DMS53 treated with DMSO at 0.1 percent for 48 hours (cell line): ENCODE measurements around the gene PBX1.
"Not testable (repeated sequence)": the region's sequence is repeated elsewhere in the genome, so short reads cannot be mapped to it uniquely, and the experiment has no call there.

Experiments used
- DNase-seq: peaks from one replicate; lab custom pipeline; 2025; ENCODE audit not compliant: unreplicated experiment; lab: John Stamatoyannopoulos, UW

PBX1 gene

GRCh38 chr1:164637461-164638375, 78.7 kb downstream of the PBX1 start:
- no peak for DNase-seq

- DNase-seq = no peak
These were observed 79.7 kb downstream of the PBX1 start for GRCh38 chr1:164638492-164639202.

GRCh38 chr1:164640686-164641352, 81.8 kb downstream of the PBX1 start:
- DNase-seq = no peak

- DNase-seq = no peak
These were observed 82.4 kb downstream of the PBX1 start for GRCh38 chr1:164641353-164641730.

- no peak for DNase-seq
These were observed 84.0 kb downstream of the PBX1 start for GRCh38 chr1:164643018-164643417.

- DNase-seq = no peak
These were observed 85.3 kb downstream of the PBX1 start for GRCh38 chr1:164644268-164644667.

GRCh38 chr1:164644774-164645644, 86.0 kb downstream of the PBX1 start:
- no peak for DNase-seq

- DNase-seq = no peak
These were observed 86.9 kb downstream of the PBX1 start for GRCh38 chr1:164645921-164646320.

GRCh38 chr1:164647211-164647610, 88.2 kb downstream of the PBX1 start:
- no peak for DNase-seq

- DNase-seq = no peak
These were observed 89.7 kb downstream of the PBX1 start for GRCh38 chr1:164648636-164649035.

- no peak for DNase-seq
These were observed 90.2 kb downstream of the PBX1 start for GRCh38 chr1:164649146-164649545.

- DNase-seq = no peak
These were observed 91.5 kb downstream of the PBX1 start for GRCh38 chr1:164650531-164650930.

GRCh38 chr1:164651351-164651951, 92.5 kb downstream of the PBX1 start:
- DNase-seq = no peak

GRCh38 chr1:164652969-164653368, 94.0 kb downstream of the PBX1 start:
- not testable (repeated sequence) for DNase-seq

- no peak for DNase-seq
These were observed 94.7 kb downstream of the PBX1 start for GRCh38 chr1:164653705-164654104.

- no peak for DNase-seq
These were observed 95.2 kb downstream of the PBX1 start for GRCh38 chr1:164654200-164654599.

- no peak for DNase-seq
These were observed 99.9 kb downstream of the PBX1 start for GRCh38 chr1:164658864-164659263.

GRCh38 chr1:164659621-164660411, 100.8 kb downstream of the PBX1 start:
- DNase-seq = peak; percentile 79

- peak; percentile 76 for DNase-seq
These were observed 101.4 kb downstream of the PBX1 start for GRCh38 chr1:164660412-164660772.

- DNase-seq = peak; percentile 48
These were observed 101.8 kb downstream of the PBX1 start for GRCh38 chr1:164660775-164661174.
